ENCODE data around the gene VPS4B.

DNA sequence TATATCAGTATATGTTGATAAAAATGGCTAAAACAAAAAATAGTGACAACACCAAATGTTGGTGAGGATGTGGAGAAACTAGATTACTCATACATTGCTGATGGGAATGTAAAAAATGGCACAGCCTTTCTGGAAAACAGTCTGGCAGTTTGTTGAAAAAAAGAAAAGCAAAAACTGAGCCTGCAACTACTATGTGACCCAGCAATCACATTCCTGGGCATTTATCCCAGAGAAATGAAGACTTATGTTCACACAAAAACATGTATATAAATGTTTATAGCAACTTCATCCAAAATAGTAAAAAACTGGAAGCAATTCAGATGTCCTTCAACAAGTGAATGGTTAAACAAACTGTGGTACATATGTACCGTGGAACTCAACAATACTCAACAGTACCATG lies 47.7 kb downstream of the VPS4B start:
- no peak for TF ChIP-seq EZH2 (IDR thresholded peaks at IDR 0.05; ENCODE audit: borderline replicate concordance, low read depth, low read length, severe bottlenecking)
- TF ChIP-seq POLR2AphosphoS5 (IDR thresholded peaks at IDR 0.05; ENCODE audit: insufficient read depth, low read depth, low read length), result no peak
